HL-60 (cell line): ENCODE data around the gene SOWAHC.

Experiments
- POLR2AphosphoS5 ChIP-seq: IDR thresholded peaks from 2 replicates; pipeline ENCODE4 v1.6.1; 2012; ENCODE audit warnings: low read depth
- SPI1 ChIP-seq: IDR thresholded peaks from 2 replicates; pipeline ENCODE4 v1.6.1; 2012; ENCODE audit warnings: low read depth, mild to moderate bottlenecking, borderline replicate concordance
- TF ChIP-seq, protein P1 (sequence below): IDR thresholded peaks from one replicate; pipeline ENCODE4 v1.5.1; 2011; ENCODE audit warnings: low read length, control low read depth, inconsistent platforms; ENCODE audit not compliant: insufficient read depth

DNA sequence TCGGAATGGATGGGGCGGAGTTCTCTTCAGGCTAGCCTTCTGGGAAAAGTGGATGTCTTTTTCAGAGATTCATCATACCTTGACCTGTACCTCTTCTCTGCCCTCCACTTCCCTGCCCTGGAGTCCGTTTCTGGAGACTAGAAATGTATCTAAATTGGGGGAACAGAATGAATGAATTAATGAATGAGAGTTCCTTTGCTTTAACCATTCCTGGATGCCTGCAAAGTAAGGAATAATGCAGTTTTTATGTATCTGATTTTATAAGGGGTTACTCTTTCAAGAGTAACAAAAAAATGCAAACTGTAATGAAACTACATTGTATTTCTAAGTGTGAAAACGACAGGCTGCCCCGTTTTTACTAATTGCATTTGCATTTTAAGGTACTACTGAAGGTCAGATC lies 2.0 kb downstream of the SOWAHC start:
- TF ChIP-seq POLR2AphosphoS5 (no peak), SPI1 (no peak)
- TF ChIP-seq, protein P1, sequence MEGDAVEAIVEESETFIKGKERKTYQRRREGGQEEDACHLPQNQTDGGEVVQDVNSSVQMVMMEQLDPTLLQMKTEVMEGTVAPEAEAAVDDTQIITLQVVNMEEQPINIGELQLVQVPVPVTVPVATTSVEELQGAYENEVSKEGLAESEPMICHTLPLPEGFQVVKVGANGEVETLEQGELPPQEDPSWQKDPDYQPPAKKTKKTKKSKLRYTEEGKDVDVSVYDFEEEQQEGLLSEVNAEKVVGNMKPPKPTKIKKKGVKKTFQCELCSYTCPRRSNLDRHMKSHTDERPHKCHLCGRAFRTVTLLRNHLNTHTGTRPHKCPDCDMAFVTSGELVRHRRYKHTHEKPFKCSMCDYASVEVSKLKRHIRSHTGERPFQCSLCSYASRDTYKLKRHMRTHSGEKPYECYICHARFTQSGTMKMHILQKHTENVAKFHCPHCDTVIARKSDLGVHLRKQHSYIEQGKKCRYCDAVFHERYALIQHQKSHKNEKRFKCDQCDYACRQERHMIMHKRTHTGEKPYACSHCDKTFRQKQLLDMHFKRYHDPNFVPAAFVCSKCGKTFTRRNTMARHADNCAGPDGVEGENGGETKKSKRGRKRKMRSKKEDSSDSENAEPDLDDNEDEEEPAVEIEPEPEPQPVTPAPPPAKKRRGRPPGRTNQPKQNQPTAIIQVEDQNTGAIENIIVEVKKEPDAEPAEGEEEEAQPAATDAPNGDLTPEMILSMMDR: no peak
